HepG2 (cell line): ENCODE data around the gene TMCO6. TPM values are rescaled to one million over a fixed set of nuclear protein-coding genes. Genes with fewer than 3 reads are reported as not detected.

ENCODE experiments used
- ATAC-seq: fragments of 200-7000 bp; cut with Tn5 transposase; 3 replicates; pipeline ENCODE4 v1.9.1; 2020; ENCODE audit warnings: mild to moderate bottlenecking, moderate library complexity
- BruUV-seq: library from RNA; stranded (reverse); fragments of 400-500 nt; replicated peaks from 2 replicates; lab custom pipeline; 2021; lab: Mats Ljungman, UMichigan
- CTCF ChIA-PET: fragments of 300-600 bp; formaldehyde crosslinking; extraction: SDS; loops from one replicate; lab custom pipeline; 2021; ENCODE audit warnings: low total read pairs, inconsistent platforms, low intra/inter-chr PET ratio; lab: Yijun Ruan, JAX
- POLR2A ChIA-PET: fragments of 350-600 bp; sonication (Branson Sonifier 250); formaldehyde crosslinking; loops from one replicate; lab custom pipeline; 2020; ENCODE audit warnings: antibody characterized with exemption, inconsistent platforms; lab: Yijun Ruan, JAX
- DNase-seq: peaks from one replicate; pipeline ENCODE4 v3.0.0-alpha.2; 2015; ENCODE audit warnings: low spot score
- FAIRE-seq: peaks from 3 replicates; lab custom pipeline; 2011; peaks lifted over from hg19 to GRCh38; lab: Jason Lieb, UNC
- H2AFZ ChIP-seq: one replicate; pipeline ENCODE4 v1.6.1; 2011; ENCODE audit warnings: low read length, inconsistent platforms
- H3K27ac ChIP-seq: fragments of 300-600 bp; 3 replicates; pipeline ENCODE4 v1.8.0; 2011; ENCODE audit warnings: mixed run types, mild to moderate bottlenecking, mixed read lengths, low read length, inconsistent platforms; ENCODE audit not compliant: insufficient read depth; ENCODE audit errors: extremely low read length
- H3K27me3 ChIP-seq, 2 experiments: fragments of 200-600 bp in 1 of 2; 2 replicates in 1 of 2; 3 replicates in 1 of 2; pipeline versions ENCODE4 v1.6.0 to v1.8.0; 2011; ENCODE audit warnings: low read length in 2 of 2, mild to moderate bottlenecking in 2 of 2, moderate library complexity in 2 of 2, inconsistent platforms in 1 of 2; ENCODE audit not compliant: insufficient read depth in 2 of 2, control insufficient read depth in 1 of 2
- H3K36me3 ChIP-seq, 2 experiments: fragments of 200-600 bp in 1 of 2; replicated peaks in 1 of 2; 2 replicates in 1 of 2; 3 replicates in 1 of 2; pipeline versions ENCODE4 v1.5.1 to v1.8.0; 2011; ENCODE audit warnings: low read length in 2 of 2, inconsistent platforms in 1 of 2; ENCODE audit not compliant: insufficient read depth in 2 of 2, control insufficient read depth in 1 of 2
- H3K4me1 ChIP-seq: 2 replicates; pipeline ENCODE4 v1.5.1; 2012; ENCODE audit warnings: low read length, inconsistent platforms; ENCODE audit not compliant: insufficient read depth
- H3K4me2 ChIP-seq: 2 replicates; pipeline ENCODE4 v1.6.0; 2011; ENCODE audit warnings: low read depth, low read length, inconsistent platforms
- H3K4me3 ChIP-seq, 3 experiments: fragments of 200-600 bp in 1 of 3; sonication (generic), shearing (Covaris generic) in 1 of 3; replicated peaks in 1 of 3; 2 replicates each; pipeline ENCODE4 v1.5.1; 2011 to 2016; ENCODE audit warnings: low read length in 3 of 3, inconsistent platforms in 2 of 3, low read depth in 2 of 3, mild to moderate bottlenecking in 2 of 3, control low read depth in 1 of 3, mixed read lengths in 1 of 3; ENCODE audit not compliant: insufficient read depth in 1 of 3
- H3K79me2 ChIP-seq: one replicate; pipeline ENCODE4 v1.6.1; 2011; ENCODE audit warnings: low read length, inconsistent platforms; ENCODE audit not compliant: insufficient read depth
- H3K9ac ChIP-seq: 2 replicates; pipeline ENCODE4 v1.6.0; 2011; ENCODE audit warnings: mild to moderate bottlenecking, low read depth, low read length, inconsistent platforms; ENCODE audit not compliant: insufficient read depth
- H3K9me3 ChIP-seq: 2 replicates; pipeline ENCODE4 v1.5.1; 2012; ENCODE audit warnings: mild to moderate bottlenecking, low read length
- H4K20me1 ChIP-seq: 2 replicates; pipeline ENCODE4 v1.6.0; 2011; ENCODE audit warnings: inconsistent platforms, mild to moderate bottlenecking, low read length, moderate library complexity; ENCODE audit not compliant: insufficient read depth
- ATF4 ChIP-seq, 2 experiments: fragments of 450-650 bp in 1 of 2; sonication (generic) in 1 of 2; formaldehyde crosslinking; IDR thresholded peaks; 2 replicates each; pipeline versions ENCODE4 v1.5.0 to v1.8.0; 2020 to 2022; ENCODE audit warnings: mild to moderate bottlenecking in 1 of 2, missing genetic modification reagents in 1 of 2
- CEBPG ChIP-seq: IDR thresholded peaks from 2 replicates; pipeline ENCODE4 v1.6.1; 2016
- CTCF ChIP-seq: sonication (generic); formaldehyde crosslinking; IDR thresholded peaks from 2 replicates; pipeline ENCODE4 v1.5.0; 2020; ENCODE audit warnings: mild to moderate bottlenecking, missing genetic modification reagents, moderate library complexity
- DZIP1 ChIP-seq: sonication (generic); formaldehyde crosslinking; IDR thresholded peaks from 2 replicates; pipeline ENCODE4 v1.5.0; 2020; ENCODE audit warnings: mild to moderate bottlenecking, missing genetic modification reagents
- PLSCR1 ChIP-seq: sonication (generic); formaldehyde crosslinking; IDR thresholded peaks from 2 replicates; pipeline ENCODE4 v1.5.0; 2020; ENCODE audit warnings: missing genetic modification reagents, mild to moderate bottlenecking, borderline replicate concordance
- POGK ChIP-seq: sonication (generic); formaldehyde crosslinking; conservative IDR thresholded peaks from 2 replicates; pipeline ENCODE4 v1.8.0; 2022; ENCODE audit warnings: mild to moderate bottlenecking, moderate library complexity, missing genetic modification reagents
- SOX6 ChIP-seq, 2 experiments: fragments of 450-650 bp in 1 of 2; sonication (generic) in 1 of 2; formaldehyde crosslinking in 1 of 2; IDR thresholded peaks; 2 replicates each; pipeline versions ENCODE4 v1.4.0 to v1.6.1; 2017 to 2020; ENCODE audit warnings: antibody characterized with exemption in 1 of 2, mild to moderate bottlenecking in 1 of 2, missing genetic modification reagents in 1 of 2
- TOE1 ChIP-seq: sonication (generic); formaldehyde crosslinking; IDR thresholded peaks from 2 replicates; pipeline ENCODE4 v1.4.0; 2020; ENCODE audit warnings: mild to moderate bottlenecking, missing genetic modification reagents
- ZKSCAN8 ChIP-seq: IDR thresholded peaks from 2 replicates; pipeline ENCODE4 v1.6.1; 2016; ENCODE audit warnings: borderline replicate concordance, missing genetic modification reagents, missing compliant biosample characterization
- ZMAT3 ChIP-seq: sonication (generic); formaldehyde crosslinking; conservative IDR thresholded peaks from 2 replicates; pipeline ENCODE4 v1.7.0; 2021; ENCODE audit warnings: missing genetic modification reagents
- ZNF503 ChIP-seq: sonication (generic); formaldehyde crosslinking; IDR thresholded peaks from 2 replicates; pipeline ENCODE4 v1.4.0; 2020; ENCODE audit warnings: missing genetic modification reagents
- ZNF83 ChIP-seq: sonication (generic); formaldehyde crosslinking; IDR thresholded peaks from 2 replicates; pipeline ENCODE4 v1.4.0; 2020; ENCODE audit warnings: missing genetic modification reagents, mild to moderate bottlenecking, borderline replicate concordance
- ZSCAN25 ChIP-seq: sonication (generic); formaldehyde crosslinking; IDR thresholded peaks from 2 replicates; pipeline ENCODE4 v1.8.0; 2022; ENCODE audit warnings: mild to moderate bottlenecking, missing genetic modification reagents
- WGBS: methylation state at CpG from one replicate; pipeline ENCODE4 v1.1.6; 2017; ENCODE audit warnings: low lambda C conversion rate; 5-methylcytosine and 5-hydroxymethylcytosine counted together
- in situ Hi-C: cut with HindIII; loops from 2 replicates; pipeline ENCODE4 v1.10.0; 2017; ENCODE audit warnings: low pct_unique_long_range_greater_than_20kb; ENCODE audit not compliant: extremely low pct_ligation_motif_present
- intact Hi-C: fragments of 100-400 bp; cut with micrococcal nuclease; formaldehyde crosslinking; loops from one replicate; pipeline ENCODE4 v1.10.0; 2022; ENCODE audit not compliant: unreplicated experiment
- polyA plus RNA-seq, 8 experiments: library from polyadenylated mRNA; depleted of rRNA in 3 of 8; stranded (reverse) in 7 of 8; unstranded in 1 of 8; fragments of >200 nt; fragmentation: Illumina TruSeq in 4 of 8; extraction: Trizol in 4 of 8; gene quantifications; 2 replicates each; pipeline versions ENCODE4 v1.2.1 to v1.2.3, GENCODE V29; 2011 to 2016; ENCODE audit warnings: low read depth in 4 of 8, missing spikeins in 1 of 8, mixed read lengths in 1 of 8; ENCODE audit not compliant: insufficient read depth in 1 of 8
- total RNA-seq, 5 experiments: library from RNA; depleted of rRNA; stranded (reverse); fragments of >200 nt; fragmentation: Illumina TruSeq; extraction: Trizol; gene quantifications; 2 replicates each; pipeline ENCODE4 v1.2.3, GENCODE V29; 2016; ENCODE audit warnings: low read depth in 1 of 5

TMCO6 gene
- total and polyA plus RNA-seq, 2 of the 13 experiments (the other 11 are each of a cell fraction or from before 2014, with no cell fraction given): 16.6 to 28.2 TPM

- intact Hi-C loops (loop anchor here (10.0 kb wide), 1 partner anchor 238 kb away; the partner anchor contains the start of gene ANKHD1), in situ Hi-C loops (no loop called here)
- ATAC-seq (no peak), DNase-seq (no peak), FAIRE-seq (peak; percentile 47)
- no peak overlapping the region for H3K4me2 ChIP-seq
- H3K4me3 ChIP-seq: no peak overlapping the region
- H3K36me3 ChIP-seq: peaks cover 11 to 33% of the 10 kb centered on the region in 2 experiments; a peak in 4 of 5 replicates
- ChIA-PET CTCF (no interaction called here), POLR2A (interaction anchor here (0.8 to 2.8 kb wide), 6 partner anchors 21 to 241 kb away, joined by 3 to 9 read pairs (median 4); partner anchors contain the start of genes ANKHD1, EIF4EBP3, HARS1 and HARS2)
- BruUV-seq: no TSS peak
- H2AFZ ChIP-seq: no peak overlapping the region
- peaks cover 51% of the 10 kb centered on the region for H3K4me1 ChIP-seq
- no peak overlapping the region for H3K9ac ChIP-seq
- H3K79me2 ChIP-seq: peaks cover 44% of the 10 kb centered on the region
- no peaks in the 10 kb centered on the region for H3K9me3 ChIP-seq
- H3K27me3 ChIP-seq: no peaks in the 10 kb centered on the region; a peak in 2 of 5 replicates
- 64% methylated on average over 3 of the region's 3 CpGs for WGBS
- no peak overlapping the region for H3K27ac ChIP-seq
- H4K20me1 ChIP-seq: no peaks in the 10 kb centered on the region
- TF ChIP-seq CTCF (CRISPR knock-in tag) (peak; percentile 25; the same call in 1 of the 2 replicates), CEBPG (peak; percentile 70), ZKSCAN8 (CRISPR knock-in tag) (no peak), SOX6 (IDR thresholded peaks at IDR 0.05) (no peak), SOX6 (CRISPR knock-in tag; IDR thresholded peaks at IDR 0.05) (no peak), ZMAT3 (no peak), DZIP1 (no peak), ATF4 (CRISPR knock-in tag; IDR thresholded peaks at IDR 0.05) (peak in 1 of 2 experiments; percentile 65; a peak in 2 of 4 replicates), TOE1 (CRISPR knock-in tag) (no peak), ZNF83 (no peak), ZNF503 (CRISPR knock-in tag) (no peak), ZSCAN25 (CRISPR knock-in tag) (no peak), POGK (CRISPR knock-in tag) (0 out of 2 replicates have a peak, but pooled peaks have one; percentile 7), PLSCR1 (CRISPR knock-in tag) (no peak)
Observed at GRCh38 chr5:140642718-140643117, 3.5 kb downstream of the TMCO6 start.
